SIG-M5 treated with dmso at 0.1 percent for 504 hours (cell line): ENCODE results near the gene ANXA3.

Experiments used
- DNase-seq: peaks from one replicate; lab custom pipeline; 2025; ENCODE audit not compliant: unreplicated experiment; lab: John Stamatoyannopoulos, UW

ANXA3 gene

GRCh38 chr4:78609580-78609979 is 58.0 kb downstream of the ANXA3 start:
- no peak for DNase-seq

- no peak for DNase-seq
Observed at GRCh38 chr4:78610546-78611214, 59.1 kb downstream of the ANXA3 start.

GRCh38 chr4:78611215-78611558 is 59.6 kb downstream of the ANXA3 start:
- no peak for DNase-seq

GRCh38 chr4:78612398-78613178 is 61.0 kb downstream of the ANXA3 start:
- peak; percentile 52 for DNase-seq

DNA sequence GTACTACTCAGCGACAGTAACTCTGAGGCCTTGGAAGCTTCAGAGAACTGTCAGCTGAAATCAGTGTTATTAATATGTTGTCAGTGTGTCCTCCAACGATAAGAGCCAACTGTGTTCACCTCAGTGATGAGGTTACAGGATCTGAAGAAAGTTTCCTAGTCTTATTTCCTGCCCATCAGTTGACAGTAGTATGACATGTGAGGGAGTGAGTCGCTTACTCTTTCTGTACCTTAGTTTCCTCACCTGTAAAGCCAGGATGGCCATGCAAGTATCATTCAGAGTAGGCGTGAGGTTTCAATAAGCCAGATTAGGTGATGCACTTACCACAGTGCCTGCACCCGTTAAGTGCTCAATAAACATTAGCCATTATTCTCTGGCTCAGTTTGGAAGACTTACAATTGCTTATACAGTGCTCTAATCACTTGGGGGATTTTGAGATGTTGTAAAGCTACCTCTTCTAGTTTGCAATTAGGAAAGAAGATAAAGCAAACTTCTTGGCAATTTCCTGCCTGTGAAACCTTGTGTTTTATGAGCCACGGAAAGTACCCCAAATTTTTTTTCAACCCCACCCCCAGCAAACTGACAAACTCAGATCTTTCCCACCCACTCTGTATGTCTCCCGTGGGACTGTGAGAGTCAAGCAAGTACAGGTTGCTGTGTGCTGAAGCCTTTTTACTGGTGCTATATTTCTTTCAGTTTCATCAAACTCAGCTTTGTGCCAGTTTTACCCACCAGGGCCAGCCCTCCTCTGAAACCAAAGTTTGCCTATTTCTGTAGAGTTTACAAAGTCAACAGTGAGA is 62.2 kb downstream of the ANXA3 start:
- no peak for DNase-seq

GRCh38 chr4:78616046-78616498 is 64.5 kb downstream of the ANXA3 start:
- DNase-seq = no peak

GRCh38 chr4:78618436-78618835 is 66.9 kb downstream of the ANXA3 start:
- no peak for DNase-seq

GRCh38 chr4:78621395-78621794 is 69.8 kb downstream of the ANXA3 start:
- DNase-seq = no peak

DNA sequence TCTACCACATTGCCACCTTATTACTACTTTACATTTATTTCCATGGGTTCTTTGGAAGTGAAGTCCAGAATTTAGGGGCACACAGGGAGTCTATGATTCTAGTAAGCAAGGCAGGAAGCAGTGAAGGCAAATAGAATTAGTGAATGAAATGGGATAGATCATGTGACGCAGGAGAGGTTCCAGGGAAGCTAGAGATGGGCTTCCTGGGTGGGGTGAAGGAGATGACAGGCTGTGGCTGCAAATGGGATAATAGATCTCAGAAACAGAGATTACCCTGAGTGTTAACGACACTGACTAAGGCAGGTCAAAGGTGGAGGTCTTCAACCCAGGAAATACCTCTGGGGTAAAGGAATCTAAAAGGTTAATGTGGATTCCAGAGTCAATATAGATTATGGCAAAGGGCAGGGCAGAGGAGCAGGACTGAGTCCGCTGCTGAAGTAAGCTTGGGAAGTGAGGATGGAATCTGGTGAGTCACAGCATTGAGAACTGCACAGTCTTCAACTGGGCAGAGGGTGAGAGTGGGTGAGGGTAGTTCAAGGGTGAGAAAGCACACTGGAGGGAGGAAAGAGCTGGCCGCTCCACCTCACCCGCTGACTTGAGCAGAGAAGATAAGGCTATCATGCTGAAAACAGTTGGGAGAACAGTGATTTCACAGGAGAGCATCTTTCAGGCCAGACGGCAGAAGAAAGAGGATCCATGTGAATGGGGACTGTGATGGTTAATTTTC is 70.8 kb downstream of the ANXA3 start:
- DNase-seq = no peak

DNA sequence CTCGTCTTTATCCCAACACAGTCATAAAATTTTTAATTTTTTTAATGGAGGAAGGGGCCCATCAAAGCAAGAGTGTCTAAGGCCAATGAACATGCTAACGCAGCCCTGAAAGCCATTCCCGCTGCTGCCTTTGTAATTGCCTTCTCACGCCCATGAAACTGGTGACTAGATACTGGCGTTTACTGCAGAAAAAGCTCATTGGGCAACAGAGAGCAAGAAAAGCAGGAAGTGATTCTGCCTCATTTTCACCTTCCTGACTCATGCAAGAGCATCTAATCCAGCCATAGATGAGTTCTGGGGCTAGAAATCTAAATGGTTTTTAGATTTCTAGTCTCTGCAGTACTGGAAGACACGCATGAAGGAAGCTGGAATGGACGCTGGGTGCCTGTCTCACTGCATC is 72.5 kb downstream of the ANXA3 start:
- peak; percentile 80 for DNase-seq

- no peak for DNase-seq
Observed at GRCh38 chr4:78625073-78625472, 73.5 kb downstream of the ANXA3 start.

DNA sequence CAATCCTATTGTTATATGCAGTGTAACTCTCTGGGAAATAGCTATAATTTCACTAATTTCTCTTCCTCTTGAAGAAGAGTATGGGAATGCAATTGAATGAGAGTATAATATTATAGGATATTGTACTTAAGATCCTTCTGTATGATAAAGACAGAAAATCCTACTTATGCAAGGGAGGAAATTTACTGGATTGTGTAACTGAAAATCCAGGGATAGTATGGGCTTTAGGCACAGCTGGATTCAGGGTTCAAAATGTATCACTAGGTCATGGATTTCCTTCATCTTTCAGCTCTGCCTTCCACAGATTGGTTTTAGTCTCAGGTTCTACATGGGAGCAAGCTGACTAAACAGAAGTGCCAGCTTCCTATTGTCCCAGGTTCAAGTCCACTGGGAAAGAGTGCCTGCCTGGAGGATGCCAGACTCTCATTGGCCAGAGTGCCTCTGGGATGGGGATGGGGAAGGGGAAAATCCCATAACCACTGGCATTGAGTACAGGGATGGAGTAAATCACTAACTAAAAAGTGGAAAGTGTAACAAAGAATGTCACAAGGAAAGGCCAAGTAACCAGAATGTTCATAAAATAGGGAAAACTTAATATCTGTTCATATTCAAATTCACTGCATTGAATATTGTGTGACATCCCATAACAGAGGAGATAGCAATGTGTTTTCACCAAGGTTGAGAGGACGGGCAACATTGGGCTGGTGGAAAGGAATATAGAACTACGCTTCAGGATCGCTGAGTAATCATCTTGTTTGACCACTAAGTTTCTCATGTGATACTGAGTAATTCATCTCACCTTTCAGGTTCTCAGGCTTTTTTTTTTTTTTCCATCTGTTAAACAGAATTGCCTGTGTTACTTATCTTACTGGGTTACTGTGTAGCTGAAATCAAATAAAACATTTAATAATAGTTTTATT is 75.7 kb downstream of the ANXA3 start:
- no peak for DNase-seq

DNA sequence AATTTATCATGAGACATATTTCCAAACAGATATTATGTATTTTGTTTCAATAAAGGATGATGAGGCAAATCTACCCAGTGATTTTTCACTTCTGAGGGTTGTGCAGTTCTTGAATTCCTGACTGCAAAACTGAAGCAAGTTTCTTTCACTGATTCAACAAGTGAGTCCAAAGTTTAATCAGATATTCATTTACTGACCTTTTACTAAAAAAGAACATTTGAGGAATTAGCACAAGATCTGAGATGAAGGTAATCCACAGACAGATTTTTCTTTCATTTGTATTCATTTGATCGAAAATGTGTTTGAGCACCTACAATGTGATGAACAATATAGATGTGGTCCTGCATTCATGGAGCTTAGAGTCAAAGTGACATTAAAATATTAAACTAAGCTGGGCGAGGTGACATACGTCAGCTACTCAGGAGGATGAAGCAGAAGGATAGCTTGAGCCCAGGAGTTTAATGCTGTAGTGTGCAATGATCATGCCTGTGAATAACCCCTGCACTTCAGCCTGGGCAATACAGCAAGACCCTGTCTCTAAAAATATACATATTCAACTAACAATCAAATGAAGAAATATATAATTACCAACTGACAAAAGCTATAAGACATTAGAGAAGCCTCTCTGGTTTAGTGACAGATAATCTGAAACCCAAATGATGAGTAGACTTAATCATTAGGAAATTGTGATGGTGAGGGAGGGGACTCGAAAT is 76.6 kb downstream of the ANXA3 start:
- DNase-seq = no peak

GRCh38 chr4:78629991-78630541 is 78.5 kb downstream of the ANXA3 start:
- DNase-seq = no peak

GRCh38 chr4:78630615-78631014 is 79.0 kb downstream of the ANXA3 start:
- no peak for DNase-seq

- no peak for DNase-seq
Observed at GRCh38 chr4:78634011-78634664, 82.6 kb downstream of the ANXA3 start.

GRCh38 chr4:78638337-78639172 is 87.0 kb downstream of the ANXA3 start:
- DNase-seq = peak; percentile 36

- DNase-seq = no peak
Observed at GRCh38 chr4:78640714-78641113, 89.1 kb downstream of the ANXA3 start.
